GM20000 (cell line): ENCODE measurements around the gene DPCD.

Source experiments
- DNase-seq: peaks from one replicate; pipeline ENCODE4 v3.0.0; 2012; ENCODE audit warnings: low spot score
- CTCF ChIP-seq: IDR thresholded peaks from 2 replicates; pipeline ENCODE4 v1.5.1; 2012; ENCODE audit warnings: mild to moderate bottlenecking, control low read depth; ENCODE audit errors: extremely low read depth, missing control alignments

DPCD gene

GRCh38 chr10:101612086-101612485 lies 24.0 kb downstream of the DPCD start:
- DNase-seq, result no peak
- no peak for TF ChIP-seq CTCF

DNA sequence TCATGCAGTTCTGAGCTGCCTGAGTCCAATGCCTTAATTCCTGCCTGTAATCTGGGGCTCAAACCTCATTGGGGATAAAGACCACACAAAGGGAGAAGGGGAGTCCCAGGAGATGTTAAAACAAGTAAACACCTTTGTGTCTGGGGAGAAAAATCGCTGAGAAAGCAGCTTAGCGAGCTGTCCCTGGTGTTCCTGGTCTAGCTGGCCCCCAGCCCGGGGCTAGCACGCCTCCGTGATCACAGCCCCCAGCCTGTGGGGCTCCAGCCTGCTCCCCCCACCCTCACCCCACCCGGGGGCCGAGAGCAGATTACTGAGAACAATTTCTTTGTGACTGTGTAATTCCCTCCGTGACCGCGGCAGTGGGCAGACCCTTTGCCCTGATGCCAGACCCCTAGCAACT lies 24.8 kb downstream of the DPCD start:
- no peak for TF ChIP-seq CTCF
- DNase-seq, result no peak

GRCh38 chr10:101613646-101614045 lies 25.5 kb downstream of the DPCD start:
- no peak for DNase-seq
- TF ChIP-seq CTCF, result no peak

- TF ChIP-seq CTCF, result no peak
- no peak for DNase-seq
These were observed 26.8 kb downstream of the DPCD start for GRCh38 chr10:101614663-101615524.

- no peak for TF ChIP-seq CTCF
- DNase-seq, result no peak
These were observed 27.5 kb downstream of the DPCD start for GRCh38 chr10:101615525-101616116.

GRCh38 chr10:101616415-101617101 lies 28.4 kb downstream of the DPCD start:
- DNase-seq, result no peak
- no peak for TF ChIP-seq CTCF

DNA sequence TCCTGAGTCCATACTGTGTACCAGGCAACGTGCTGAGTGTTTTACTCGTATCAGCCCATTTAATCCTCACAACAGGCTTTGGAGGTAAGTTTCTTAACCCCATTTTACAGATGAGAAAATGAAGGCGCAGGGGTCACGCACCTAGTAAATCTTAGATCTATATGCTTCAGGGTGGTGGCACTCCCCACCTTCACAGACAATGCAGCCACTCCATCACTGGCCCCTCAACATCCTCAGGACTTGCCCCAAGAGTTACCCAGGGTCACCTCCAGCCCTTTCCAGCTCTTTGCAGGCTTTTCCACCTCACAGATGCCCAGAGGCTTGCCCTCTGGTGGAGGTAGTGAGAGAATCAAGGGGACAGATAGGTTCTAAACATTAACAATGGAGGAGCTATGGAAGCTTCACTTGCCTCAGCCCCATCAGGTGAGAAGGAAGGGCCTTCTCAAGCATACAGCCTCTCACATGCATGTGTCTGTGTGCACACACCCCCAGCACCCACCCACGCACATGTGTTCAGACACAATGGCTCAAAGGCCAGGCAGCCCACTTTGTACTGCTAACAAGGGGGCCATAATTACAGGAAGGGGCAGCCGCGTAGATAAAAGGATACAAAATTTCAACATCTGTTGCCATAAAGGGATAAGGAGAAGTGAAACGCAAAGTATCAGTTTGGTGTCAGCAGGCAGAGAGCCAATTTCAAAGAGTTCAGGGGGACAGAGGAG lies 29.1 kb downstream of the DPCD start:
- TF ChIP-seq CTCF, result no peak
- peak; percentile 77 for DNase-seq
